Measurements from ENCODE around the gene PTPN2.
"Not testable (repeated sequence)": the region's sequence is repeated elsewhere in the genome, so short reads cannot be mapped to it uniquely, and the experiment has no call there.

PTPN2 gene

DNA sequence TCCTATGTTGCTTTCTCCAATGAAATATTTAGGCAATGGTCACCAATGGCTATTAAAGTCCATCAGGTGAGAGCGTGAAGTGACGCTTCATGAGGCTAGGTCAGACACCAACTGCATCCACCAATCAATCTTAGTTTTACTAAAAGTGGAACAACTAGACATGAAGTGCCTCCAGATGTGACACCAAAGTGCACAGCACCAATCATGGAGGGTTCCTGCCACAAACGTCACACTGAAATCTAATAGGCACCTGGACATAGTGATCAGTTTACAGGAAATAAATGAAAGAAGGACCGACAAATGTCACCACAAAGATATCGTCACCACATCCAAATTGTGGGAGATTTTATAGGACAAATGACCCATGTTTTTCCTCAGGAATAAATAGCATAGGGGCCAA, 110.7 kb downstream of the PTPN2 start:
- DNase-seq (ENCODE audit: low read depth in 2 of 2) = no peak

DNA sequence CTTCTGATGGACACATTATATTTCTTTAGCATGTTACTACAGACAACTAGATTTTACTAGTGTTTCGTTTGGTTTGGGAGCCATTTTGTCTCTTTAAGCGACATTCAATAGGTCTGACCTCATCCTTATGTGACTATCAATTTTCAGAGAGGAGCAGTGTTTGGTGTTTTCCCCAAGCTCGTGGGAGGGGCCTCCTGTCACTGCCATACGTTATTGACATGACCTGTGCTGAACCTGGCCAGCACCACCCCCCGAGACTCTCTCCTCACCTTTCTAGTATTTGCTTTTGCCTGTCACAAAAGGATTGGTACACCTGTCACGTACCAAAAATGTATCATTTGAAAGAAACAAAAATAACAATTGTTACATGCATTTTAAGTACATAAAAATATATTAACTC, 111.9 kb downstream of the PTPN2 start:
- DNase-seq (ENCODE audit: low read depth in 2 of 2) = no peak

GRCh38 chr18:12770469-12771219, 113.4 kb downstream of the PTPN2 start:
- no peak for DNase-seq (ENCODE audit: low read depth in 2 of 2)

DNA sequence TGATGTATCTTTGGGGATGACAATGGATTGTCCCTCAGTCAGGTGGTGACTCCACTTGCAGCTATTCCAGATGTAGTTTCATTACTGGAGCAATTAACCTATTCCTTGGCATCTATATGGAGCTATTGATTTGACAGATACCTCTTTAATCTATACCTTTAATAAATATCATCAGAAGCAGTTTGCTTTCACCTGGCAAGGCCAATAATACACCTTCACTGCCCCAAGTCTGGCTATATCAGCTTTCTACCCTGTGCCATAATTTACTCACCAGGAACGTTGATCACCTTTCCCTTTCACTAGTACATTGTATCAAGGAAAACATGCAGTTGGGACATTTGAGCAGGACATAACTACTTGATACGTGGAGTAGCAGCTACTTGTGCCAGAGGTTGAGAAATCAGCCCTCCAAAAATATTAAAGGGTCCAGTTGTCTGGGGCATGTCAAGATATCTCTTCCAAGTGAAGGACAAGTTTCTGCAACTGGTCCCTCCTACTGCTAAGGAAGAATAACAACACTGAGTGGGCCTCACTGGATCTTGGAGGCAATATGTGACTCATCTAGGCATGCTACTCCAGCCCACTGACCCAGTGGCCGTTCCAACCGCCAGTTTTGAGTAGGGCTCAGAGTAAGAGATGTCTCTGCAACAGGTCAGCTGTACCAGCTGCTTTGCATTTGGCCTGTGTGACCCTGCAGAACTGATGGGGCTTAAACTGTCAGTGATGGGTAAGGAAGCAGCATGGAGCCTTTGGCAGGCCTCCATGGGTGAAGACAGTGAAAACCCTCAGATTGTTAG, 114.2 kb downstream of the PTPN2 start:
- no peak for DNase-seq (ENCODE audit: low read depth in 2 of 2)

DNA sequence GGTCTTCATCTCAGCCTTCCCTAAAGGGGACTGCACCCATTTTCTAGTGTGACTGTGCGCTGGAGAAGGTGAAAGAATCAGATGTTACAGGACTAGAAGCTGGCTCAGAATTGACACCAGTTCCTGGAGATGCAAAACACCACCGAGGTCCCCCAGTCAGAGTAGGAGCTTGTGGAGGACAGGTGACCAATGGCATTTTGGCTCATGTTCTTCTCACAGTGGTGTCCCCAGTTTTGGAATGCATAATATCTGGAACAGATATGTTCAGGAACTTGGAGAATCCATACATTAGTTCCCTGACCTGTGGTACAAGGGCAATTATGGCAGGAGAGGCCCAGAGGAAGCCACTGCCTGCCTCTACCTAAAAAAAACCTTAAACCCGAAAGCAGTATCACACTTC, 114.9 kb downstream of the PTPN2 start:
- DNase-seq (ENCODE audit: low read depth in 2 of 2) = no peak

- no peak for DNase-seq (ENCODE audit: low read depth in 2 of 2)
These were observed 115.4 kb downstream of the PTPN2 start for GRCh38 chr18:12768625-12769024.

DNA sequence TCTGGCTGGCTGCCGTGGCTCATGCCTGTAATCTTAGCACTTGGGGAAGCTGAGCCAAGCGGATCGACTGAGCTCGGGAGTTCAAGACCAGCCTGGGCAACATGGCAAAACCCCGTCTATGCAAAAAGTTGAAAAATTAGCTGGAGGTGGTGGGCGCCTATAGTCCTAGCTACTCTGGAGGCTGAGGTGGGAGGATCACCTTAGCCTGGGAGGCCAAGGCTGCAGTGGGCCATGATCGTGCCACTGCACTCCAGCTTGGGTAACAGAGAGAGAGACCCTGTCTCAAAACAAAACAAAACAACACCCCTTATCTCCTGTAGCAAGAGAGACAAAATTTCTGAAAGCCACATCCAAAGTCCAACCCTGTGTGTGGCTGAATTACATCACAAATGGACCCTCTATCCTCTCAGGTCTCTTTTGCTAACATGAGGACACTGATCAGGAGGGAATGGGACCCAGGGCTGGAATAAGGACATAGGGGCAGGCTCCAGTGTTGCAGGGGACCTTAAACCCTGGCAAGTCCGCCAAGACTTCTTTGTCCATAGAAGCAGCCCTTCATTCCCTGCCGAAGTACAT, 116.4 kb downstream of the PTPN2 start:
- no peak for DNase-seq (ENCODE audit: low read depth in 2 of 2)

- no peak for DNase-seq (ENCODE audit: low read depth in 2 of 2)
These were observed 117.0 kb downstream of the PTPN2 start for GRCh38 chr18:12766986-12767433.

GRCh38 chr18:12765586-12765985, 118.5 kb downstream of the PTPN2 start:
- no peak for DNase-seq (ENCODE audit: low read depth in 2 of 2)

GRCh38 chr18:12765126-12765525, 118.9 kb downstream of the PTPN2 start:
- no peak for DNase-seq (ENCODE audit: low read depth in 2 of 2)

DNA sequence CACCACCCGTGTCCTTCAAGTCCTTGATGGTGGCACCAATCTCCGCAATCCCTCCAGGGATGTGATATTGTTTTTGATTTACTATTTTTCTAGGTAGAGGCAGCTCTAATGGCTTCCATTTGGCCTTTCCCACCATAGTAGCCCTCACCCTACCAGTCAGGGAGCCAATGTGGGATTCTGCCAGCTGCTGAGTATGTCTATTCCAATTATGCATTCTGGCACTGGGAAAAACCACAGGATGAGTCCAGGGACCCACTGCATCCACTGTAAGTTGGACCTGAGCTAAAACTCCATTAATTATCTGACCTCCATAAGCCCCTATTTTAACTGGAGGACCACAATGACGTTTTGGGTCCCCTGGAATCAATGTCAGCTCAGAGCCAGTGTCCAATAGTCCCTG, 125.5 kb downstream of the PTPN2 start:
- not testable (repeated sequence) for DNase-seq (ENCODE audit: low read depth in 2 of 2)

- DNase-seq (ENCODE audit: low read depth in 2 of 2) = not testable (repeated sequence)
These were observed 127.3 kb downstream of the PTPN2 start for GRCh38 chr18:12756619-12757239.

DNA sequence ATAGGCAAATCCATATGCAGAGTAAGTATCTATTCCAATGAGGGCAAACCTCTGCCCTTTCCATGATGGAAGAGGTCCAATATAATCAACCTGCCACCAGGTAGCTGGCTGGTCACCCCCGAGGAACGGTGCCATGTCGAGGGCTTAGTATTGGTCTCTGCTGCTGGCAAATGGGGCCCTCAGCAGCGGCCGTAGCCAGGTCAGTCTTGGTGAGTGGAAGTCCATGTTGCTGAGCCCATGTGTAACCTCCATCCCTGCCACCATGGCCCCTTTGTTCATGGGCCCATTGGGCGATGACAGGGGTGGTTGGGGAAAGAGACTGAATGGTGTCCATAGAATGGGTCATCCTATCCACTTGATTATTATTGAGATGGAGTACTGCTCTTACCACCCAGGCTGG, 128.4 kb downstream of the PTPN2 start:
- DNase-seq (ENCODE audit: low read depth in 2 of 2) = not testable (repeated sequence)

- no peak for DNase-seq (ENCODE audit: low read depth in 2 of 2)
These were observed 129.5 kb downstream of the PTPN2 start for GRCh38 chr18:12754511-12754910.

DNA sequence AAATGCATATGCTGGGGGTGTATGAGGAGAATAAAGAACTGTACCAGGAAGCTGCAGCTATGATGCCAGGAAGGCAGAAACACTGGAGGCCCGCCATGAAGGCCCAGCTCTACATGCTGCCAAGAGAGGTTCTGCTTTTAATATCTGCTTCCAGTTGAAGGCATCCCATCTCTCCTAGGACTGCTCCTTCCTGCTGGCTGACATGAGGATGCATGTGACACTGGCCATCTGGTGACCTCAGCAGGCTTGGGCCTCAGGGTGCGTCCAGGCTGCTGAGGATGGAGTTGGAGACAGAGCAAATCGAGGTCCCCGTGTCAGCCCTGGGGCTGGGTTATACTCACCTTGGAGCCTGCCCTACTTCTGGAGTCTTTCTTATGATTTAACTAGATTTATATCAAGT, 132.1 kb downstream of the PTPN2 start:
- no peak for DNase-seq (ENCODE audit: low read depth in 2 of 2)

DNA sequence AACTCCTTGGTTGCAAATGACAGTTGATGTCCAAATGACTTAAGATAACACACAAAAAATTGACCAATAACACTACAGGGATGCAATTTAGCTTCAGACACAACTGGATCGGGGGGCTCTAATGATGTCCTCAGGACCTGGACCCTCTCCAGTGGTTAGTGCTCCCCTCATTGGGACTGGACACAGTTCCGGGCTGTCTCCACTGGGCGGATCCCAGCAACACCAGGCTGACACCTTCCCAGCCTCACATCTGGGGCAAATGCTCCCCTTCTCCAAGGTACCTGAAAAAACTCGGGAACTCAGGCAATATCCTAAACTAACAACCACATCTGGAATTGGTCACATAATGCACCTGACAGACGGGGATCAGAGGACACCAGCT, 132.5 kb downstream of the PTPN2 start:
- no peak for DNase-seq (ENCODE audit: low read depth in 2 of 2)

- DNase-seq (ENCODE audit: low read depth in 2 of 2) = no peak
These were observed 133.1 kb downstream of the PTPN2 start for GRCh38 chr18:12750715-12751502.

DNA sequence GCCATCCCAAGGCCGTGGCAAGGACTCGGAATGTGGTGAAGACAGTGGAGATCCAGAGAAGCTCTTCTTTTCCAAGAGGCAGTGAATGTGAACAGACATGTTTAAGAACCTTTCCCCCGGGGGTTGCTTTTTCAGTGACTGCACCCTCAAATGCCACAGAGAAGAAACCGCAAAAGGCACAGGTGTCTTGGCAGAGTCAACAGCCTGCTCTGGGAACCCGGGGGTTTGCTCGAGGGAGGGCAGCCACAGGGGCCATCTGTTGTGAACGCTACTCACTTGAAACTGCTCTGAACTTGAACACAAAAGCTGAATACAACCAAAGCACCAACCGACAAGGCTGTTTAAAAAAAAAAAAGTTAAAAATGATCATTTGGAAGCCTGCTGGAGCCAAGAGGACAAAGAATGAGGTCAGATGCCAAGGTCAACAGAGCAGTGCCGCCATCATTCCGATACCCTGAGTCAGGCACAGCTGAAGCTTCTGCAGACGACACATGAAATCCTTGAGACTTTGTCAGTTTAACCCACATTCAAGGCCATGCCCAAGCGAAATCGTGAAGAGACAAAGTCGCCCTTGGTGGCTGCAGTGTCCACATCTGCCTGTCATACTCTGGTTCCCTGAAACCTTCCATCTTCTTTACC, 133.8 kb downstream of the PTPN2 start:
- DNase-seq (ENCODE audit: low read depth in 2 of 2) = no peak

DNA sequence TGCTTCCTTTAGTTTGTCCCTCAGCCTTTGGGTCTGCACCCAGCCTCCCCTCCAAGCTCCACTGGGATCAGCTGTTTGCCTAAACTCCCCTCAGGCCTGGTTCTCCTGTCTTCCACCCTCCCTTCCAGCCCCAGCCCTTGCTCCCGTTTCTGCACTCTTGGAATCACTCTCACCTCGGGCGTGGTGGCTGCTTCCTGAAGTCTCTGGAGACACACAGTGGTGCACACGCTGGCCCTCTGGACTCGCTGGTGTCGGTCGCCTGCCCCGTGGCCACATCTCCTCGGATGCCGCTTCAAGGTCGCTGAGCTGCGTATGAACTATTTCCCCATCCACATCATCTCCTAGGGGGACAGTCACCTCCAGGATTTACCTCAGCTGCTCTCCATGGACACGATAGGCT, 134.9 kb downstream of the PTPN2 start:
- DNase-seq (ENCODE audit: low read depth in 2 of 2) = no peak

DNA sequence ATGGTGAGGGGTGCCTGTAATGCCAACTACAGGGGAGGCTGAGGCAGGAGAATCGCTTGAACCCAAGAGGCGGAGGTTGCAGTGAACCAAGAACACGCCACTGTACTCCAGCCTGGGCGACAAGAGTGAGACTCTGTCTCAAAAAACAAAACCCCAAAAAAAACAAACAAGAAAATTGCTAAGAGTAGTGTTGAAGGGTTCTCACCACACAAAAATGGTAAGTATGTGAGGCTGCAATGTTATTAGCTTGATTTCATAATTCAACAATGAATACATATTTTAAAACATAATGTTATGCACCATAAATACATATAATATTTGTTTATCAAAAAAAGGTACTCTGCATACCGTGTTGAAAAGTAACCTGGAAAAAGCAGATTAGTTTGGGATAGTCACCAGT, 135.4 kb downstream of the PTPN2 start:
- no peak for DNase-seq (ENCODE audit: low read depth in 2 of 2)

Measured in fibroblast of skin of left biceps (primary cell).